Tibial nerve (tissue), 4 donors: ENCODE data around the gene FAF2.

Experiments
- CTCF ChIP-seq, 5 experiments: fragments of 200-600 bp in 3 of 5; fragments of 450-650 bp in 2 of 5; sonication (generic) in 3 of 5; IDR thresholded peaks; one replicate each; pipeline ENCODE4 v1.5.1; 2016 to 2019; ENCODE audit warnings: antibody characterized with exemption in 5 of 5, mild to moderate bottlenecking in 3 of 5, moderate library complexity in 2 of 5
- EP300 ChIP-seq, 2 donors: sonication (generic); formaldehyde crosslinking; IDR thresholded peaks; one replicate each; pipeline ENCODE4 v1.6.1; 2017; ENCODE audit warnings: antibody characterized with exemption in 2 of 2, mild to moderate bottlenecking in 1 of 2
- POLR2A ChIP-seq, 2 donors: fragments of 450-650 bp; IDR thresholded peaks; one replicate each; pipeline ENCODE4 v1.6.1; 2017; ENCODE audit warnings: antibody characterized with exemption in 2 of 2, mild to moderate bottlenecking in 2 of 2, moderate library complexity in 2 of 2

- TF ChIP-seq POLR2A (IDR thresholded peaks at IDR 0.05) = no peak
- TF ChIP-seq CTCF (IDR thresholded peaks at IDR 0.05) = no peak
- no peak for TF ChIP-seq EP300 (IDR thresholded peaks at IDR 0.05)
These were observed 67.2 kb downstream of the FAF2 start for GRCh38 chr5:176515396-176515795.
